GM10847 (cell line): Measurements from ENCODE around the gene PLPP7.

Source experiments
- POLR2A ChIP-seq: IDR thresholded peaks from 2 replicates; pipeline ENCODE4 v1.6.1; 2011; ENCODE audit not compliant: insufficient read length; ENCODE audit errors: extremely low read depth

Gene PLPP7

DNA sequence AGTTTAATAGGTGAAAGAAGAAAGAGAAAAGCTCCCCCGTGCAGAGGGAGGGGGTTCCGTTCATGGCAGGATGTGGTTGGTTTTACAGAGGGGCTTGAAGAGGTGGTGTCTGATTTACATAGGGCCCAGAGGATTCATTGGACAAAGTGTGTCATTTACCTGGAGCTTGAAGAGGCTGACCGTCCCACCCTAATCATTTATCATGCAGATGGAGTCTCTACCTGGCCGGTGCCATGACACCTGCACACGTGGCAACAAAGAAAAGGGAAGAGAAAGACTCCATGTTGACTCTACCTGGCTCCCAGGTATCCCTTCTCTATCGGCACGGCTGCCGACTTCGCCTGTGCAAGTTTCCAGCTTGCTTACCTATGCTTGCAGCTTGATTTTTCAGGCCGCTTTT lies 69.0 kb downstream of the PLPP7 start:
- no peak for TF ChIP-seq POLR2A
